Epithelial cell of proximal tubule (primary cell): ENCODE results near the gene APEX1. TPM values are rescaled to one million over a fixed set of nuclear protein-coding genes. Genes with fewer than 3 reads are reported as not detected.

Source experiments
- DNase-seq: peaks from one replicate; pipeline ENCODE4 v3.0.0-alpha.2; 2011; ENCODE audit warnings: low read depth
- H3K4me3 ChIP-seq: 2 replicates; pipeline ENCODE4 v1.5.1; 2011; ENCODE audit warnings: low read depth, mild to moderate bottlenecking, low read length
- total RNA-seq: library from RNA; depleted of rRNA; stranded (reverse); fragments of >200 nt; gene quantifications from 2 replicates; pipeline ENCODE4 v1.2.3, GENCODE V29; 2015
- TF ChIP-seq, protein P1 (sequence below): conservative IDR thresholded peaks from 2 replicates; pipeline ENCODE4 v1.5.1; 2012; ENCODE audit warnings: low read depth, mild to moderate bottlenecking, low read length

APEX1 gene
- total RNA-seq, 1 donor from 2014 or later, result 321 TPM

GRCh38 chr14:20455355-20456300 is 602 bp downstream of the APEX1 start:
- DNase-seq, result peak; percentile 65
- TF ChIP-seq, protein P1, sequence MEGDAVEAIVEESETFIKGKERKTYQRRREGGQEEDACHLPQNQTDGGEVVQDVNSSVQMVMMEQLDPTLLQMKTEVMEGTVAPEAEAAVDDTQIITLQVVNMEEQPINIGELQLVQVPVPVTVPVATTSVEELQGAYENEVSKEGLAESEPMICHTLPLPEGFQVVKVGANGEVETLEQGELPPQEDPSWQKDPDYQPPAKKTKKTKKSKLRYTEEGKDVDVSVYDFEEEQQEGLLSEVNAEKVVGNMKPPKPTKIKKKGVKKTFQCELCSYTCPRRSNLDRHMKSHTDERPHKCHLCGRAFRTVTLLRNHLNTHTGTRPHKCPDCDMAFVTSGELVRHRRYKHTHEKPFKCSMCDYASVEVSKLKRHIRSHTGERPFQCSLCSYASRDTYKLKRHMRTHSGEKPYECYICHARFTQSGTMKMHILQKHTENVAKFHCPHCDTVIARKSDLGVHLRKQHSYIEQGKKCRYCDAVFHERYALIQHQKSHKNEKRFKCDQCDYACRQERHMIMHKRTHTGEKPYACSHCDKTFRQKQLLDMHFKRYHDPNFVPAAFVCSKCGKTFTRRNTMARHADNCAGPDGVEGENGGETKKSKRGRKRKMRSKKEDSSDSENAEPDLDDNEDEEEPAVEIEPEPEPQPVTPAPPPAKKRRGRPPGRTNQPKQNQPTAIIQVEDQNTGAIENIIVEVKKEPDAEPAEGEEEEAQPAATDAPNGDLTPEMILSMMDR, result no peak
- peak overlapping the region; percentile 78 for H3K4me3 ChIP-seq

DNA sequence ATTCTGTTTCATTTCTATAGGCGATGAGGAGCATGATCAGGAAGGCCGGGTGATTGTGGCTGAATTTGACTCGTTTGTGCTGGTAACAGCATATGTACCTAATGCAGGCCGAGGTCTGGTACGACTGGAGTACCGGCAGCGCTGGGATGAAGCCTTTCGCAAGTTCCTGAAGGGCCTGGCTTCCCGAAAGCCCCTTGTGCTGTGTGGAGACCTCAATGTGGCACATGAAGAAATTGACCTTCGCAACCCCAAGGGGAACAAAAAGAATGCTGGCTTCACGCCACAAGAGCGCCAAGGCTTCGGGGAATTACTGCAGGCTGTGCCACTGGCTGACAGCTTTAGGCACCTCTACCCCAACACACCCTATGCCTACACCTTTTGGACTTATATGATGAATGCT is 1.9 kb downstream of the APEX1 start:
- DNase-seq, result no peak
- TF ChIP-seq, protein P1, result no peak

GRCh38 chr14:20458031-20458789 is 3.2 kb downstream of the APEX1 start:
- TF ChIP-seq, protein P1, result no peak
- no peak for DNase-seq
- H3K4me3 ChIP-seq, result no peak overlapping the region

More for the DNA sequence above, 1.9 kb downstream of the APEX1 start:
- no peak overlapping the region for H3K4me3 ChIP-seq

- H3K4me3 ChIP-seq, result peak overlapping the region; percentile 89
- DNase-seq, result no peak
- TF ChIP-seq, protein P1, result no peak
Observed at GRCh38 chr14:20460458-20461224, 5.6 kb downstream of the APEX1 start.

GRCh38 chr14:20461225-20462141 is 6.5 kb downstream of the APEX1 start, which contains the start of gene PIP4P1:
Gene PIP4P1 (minus strand): TSS chr14:20461434. CDS start chr14:20461325, 109 bp downstream.
- peak; percentile 100 for DNase-seq
- peak within 1 kb of the TSS; percentile 89 for H3K4me3 ChIP-seq
- TF ChIP-seq, protein P1, result no peak

- H3K4me3 ChIP-seq, result peak overlapping the region; percentile 90
- TF ChIP-seq, protein P1, result no peak
- no peak for DNase-seq
Observed at GRCh38 chr14:20468764-20469241, 13.8 kb downstream of the APEX1 start.
